Loucy (cell line): ENCODE measurements around the gene OGDH.

Experiments
- H2AFZ ChIP-seq: fragments of 200-600 bp; sonication (generic); 2 replicates; pipeline ENCODE4 v1.6.0; 2016; ENCODE audit warnings: antibody characterized with exemption, mild to moderate bottlenecking, low read length, moderate library complexity
- H3F3A ChIP-seq: fragments of 200-600 bp; 2 replicates; pipeline ENCODE4 v1.6.0; 2016; ENCODE audit warnings: antibody characterized with exemption, low read depth, mild to moderate bottlenecking
- H3K27me3 ChIP-seq: fragments of 200-600 bp; sonication (generic); 2 replicates; pipeline ENCODE4 v1.6.1; 2014; ENCODE audit warnings: low read length, mild to moderate bottlenecking; ENCODE audit not compliant: insufficient read depth, poor library complexity, severe bottlenecking
- H3K36me3 ChIP-seq: fragments of 200-600 bp; sonication (generic); 2 replicates; pipeline ENCODE4 v1.6.1; 2016; ENCODE audit warnings: low read length; ENCODE audit not compliant: insufficient read depth
- H3K4me1 ChIP-seq: fragments of 200-600 bp; sonication (generic); 2 replicates; pipeline ENCODE4 v1.5.1; 2014; ENCODE audit warnings: low read length, mild to moderate bottlenecking; ENCODE audit not compliant: insufficient read depth, poor library complexity, severe bottlenecking
- H3K4me2 ChIP-seq: fragments of 200-600 bp; sonication (generic); 2 replicates; pipeline ENCODE4 v1.6.0; 2014; ENCODE audit warnings: antibody characterized with exemption, low read length, low read depth, mild to moderate bottlenecking; ENCODE audit not compliant: poor library complexity, severe bottlenecking
- H3K4me3 ChIP-seq: fragments of 200-600 bp; sonication (generic); 2 replicates; pipeline ENCODE4 v1.5.1; 2014; ENCODE audit warnings: low read length, mild to moderate bottlenecking, mixed read lengths; ENCODE audit not compliant: poor library complexity, severe bottlenecking
- H3K79me2 ChIP-seq: fragments of 200-600 bp; sonication (generic); 2 replicates; pipeline ENCODE4 v1.6.1; 2014; ENCODE audit warnings: low read length; ENCODE audit not compliant: insufficient read depth
- H3K9ac ChIP-seq: fragments of 200-600 bp; sonication (generic); 2 replicates; pipeline ENCODE4 v1.6.0; 2014; ENCODE audit warnings: mild to moderate bottlenecking, low read depth, low read length, moderate library complexity; ENCODE audit not compliant: poor library complexity, severe bottlenecking
- H3K9me2 ChIP-seq: fragments of 200-600 bp; sonication (generic); replicated peaks from 2 replicates; pipeline ENCODE4 v1.6.1; 2016; ENCODE audit warnings: low read depth, low read length, mixed read lengths
- H3K9me3 ChIP-seq: fragments of 200-600 bp; sonication (generic); 2 replicates; pipeline ENCODE4 v1.6.1; 2014; ENCODE audit warnings: mild to moderate bottlenecking, antibody characterized with exemption, low read length, low read depth; ENCODE audit not compliant: insufficient read depth
- H4K20me1 ChIP-seq: fragments of 200-600 bp; sonication (generic); 2 replicates; pipeline ENCODE4 v1.6.0; 2014; ENCODE audit warnings: antibody characterized with exemption, low read length, mild to moderate bottlenecking; ENCODE audit not compliant: insufficient read depth, poor library complexity, severe bottlenecking
- CTCF ChIP-seq: fragments of 200-600 bp; sonication (generic); conservative IDR thresholded peaks from 2 replicates; pipeline ENCODE4 v1.5.1; 2014; ENCODE audit warnings: mild to moderate bottlenecking, antibody characterized with exemption, low read length
- EZH2phosphoT487 ChIP-seq: fragments of 200-600 bp; IDR thresholded peaks from 2 replicates; pipeline ENCODE4 v1.6.1; 2018; ENCODE audit warnings: antibody characterized with exemption, mild to moderate bottlenecking, moderate library complexity, borderline replicate concordance

Gene OGDH

GRCh38 chr7:44713141-44713540 is 106.7 kb downstream of the OGDH start:
- H3K9ac ChIP-seq: no peak overlapping the region
- no peak overlapping the region for H3K4me3 ChIP-seq
- H3K9me2 ChIP-seq: no peaks in the 10 kb centered on the region
- H3F3A ChIP-seq: no peaks in the 10 kb centered on the region
- no peak overlapping the region for H3K4me2 ChIP-seq
- H3K36me3 ChIP-seq: peaks cover 8% of the 10 kb centered on the region; the same call in 1 of the 2 replicates
- H3K9me3 ChIP-seq: no peaks in the 10 kb centered on the region
- no peaks in the 10 kb centered on the region for H4K20me1 ChIP-seq
- no peak for TF ChIP-seq CTCF
- TF ChIP-seq EZH2phosphoT487: no peak
- no peak overlapping the region for H2AFZ ChIP-seq
- H3K4me1 ChIP-seq: no peaks in the 10 kb centered on the region
- no peaks in the 10 kb centered on the region for H3K27me3 ChIP-seq
- no peaks in the 10 kb centered on the region for H3K79me2 ChIP-seq

GRCh38 chr7:44713680-44714335 is 107.4 kb downstream of the OGDH start:
- H3F3A ChIP-seq: no peaks in the 10 kb centered on the region
- no peaks in the 10 kb centered on the region for H3K9me3 ChIP-seq
- no peak overlapping the region for H3K4me2 ChIP-seq
- H3K36me3 ChIP-seq: peaks cover 5% of the 10 kb centered on the region; the same call in 1 of the 2 replicates
- no peak overlapping the region for H2AFZ ChIP-seq
- H4K20me1 ChIP-seq: no peaks in the 10 kb centered on the region
- H3K27me3 ChIP-seq: no peaks in the 10 kb centered on the region
- TF ChIP-seq CTCF: no peak
- TF ChIP-seq EZH2phosphoT487: no peak
- H3K9ac ChIP-seq: no peak overlapping the region
- H3K4me3 ChIP-seq: no peak overlapping the region
- no peaks in the 10 kb centered on the region for H3K79me2 ChIP-seq
- H3K9me2 ChIP-seq: no peaks in the 10 kb centered on the region
- no peaks in the 10 kb centered on the region for H3K4me1 ChIP-seq

- Histone ChIP-seq H3K4me2 (no peak overlapping the region), H4K20me1 (no peaks in the 10 kb centered on the region), H3K9ac (no peak overlapping the region), H3K4me1 (no peaks in the 10 kb centered on the region), H3K27me3 (no peaks in the 10 kb centered on the region), H3K36me3 (no peaks in the 10 kb centered on the region), H3K4me3 (no peak overlapping the region), H3K9me3 (0 out of 2 replicates have a peak, but pooled peaks cover 3% of the 10 kb centered on the region), H3K9me2 (no peaks in the 10 kb centered on the region), H3F3A (no peaks in the 10 kb centered on the region), H2AFZ (no peak overlapping the region), H3K79me2 (no peaks in the 10 kb centered on the region)
- TF ChIP-seq EZH2phosphoT487 (no peak), CTCF (no peak)
These were observed 109.8 kb downstream of the OGDH start for GRCh38 chr7:44716205-44716604.
